GM13977 (cell line): ENCODE results near the gene LRRN4CL.
"Not testable (repeated sequence)": the region's sequence is repeated elsewhere in the genome, so short reads cannot be mapped to it uniquely, and the experiment has no call there.

ENCODE experiments used
- DNase-seq: peaks from one replicate; pipeline ENCODE4 v3.0.0; 2012; ENCODE audit warnings: low spot score
- in situ Hi-C: fragments of 300-500 bp; cut with MboI; formaldehyde crosslinking; loops from one replicate; pipeline ENCODE4 v1.12.0; 2022; ENCODE audit warnings: low sequenced_read_pairs, low pct_unique_long_range_greater_than_20kb, mixed read lengths, inconsistent platforms; ENCODE audit not compliant: unreplicated experiment
- TF ChIP-seq, protein P1 (sequence below): IDR thresholded peaks from 2 replicates; pipeline ENCODE4 v1.5.1; 2012; ENCODE audit warnings: mild to moderate bottlenecking, control low read depth; ENCODE audit not compliant: insufficient read depth; ENCODE audit errors: extremely low read depth, missing control alignments

LRRN4CL gene

GRCh38 chr11:62677156-62677555 lies 12.2 kb downstream of the LRRN4CL start:
- in situ Hi-C loops: no loop called here
- DNase-seq: no peak
- TF ChIP-seq, protein P1, sequence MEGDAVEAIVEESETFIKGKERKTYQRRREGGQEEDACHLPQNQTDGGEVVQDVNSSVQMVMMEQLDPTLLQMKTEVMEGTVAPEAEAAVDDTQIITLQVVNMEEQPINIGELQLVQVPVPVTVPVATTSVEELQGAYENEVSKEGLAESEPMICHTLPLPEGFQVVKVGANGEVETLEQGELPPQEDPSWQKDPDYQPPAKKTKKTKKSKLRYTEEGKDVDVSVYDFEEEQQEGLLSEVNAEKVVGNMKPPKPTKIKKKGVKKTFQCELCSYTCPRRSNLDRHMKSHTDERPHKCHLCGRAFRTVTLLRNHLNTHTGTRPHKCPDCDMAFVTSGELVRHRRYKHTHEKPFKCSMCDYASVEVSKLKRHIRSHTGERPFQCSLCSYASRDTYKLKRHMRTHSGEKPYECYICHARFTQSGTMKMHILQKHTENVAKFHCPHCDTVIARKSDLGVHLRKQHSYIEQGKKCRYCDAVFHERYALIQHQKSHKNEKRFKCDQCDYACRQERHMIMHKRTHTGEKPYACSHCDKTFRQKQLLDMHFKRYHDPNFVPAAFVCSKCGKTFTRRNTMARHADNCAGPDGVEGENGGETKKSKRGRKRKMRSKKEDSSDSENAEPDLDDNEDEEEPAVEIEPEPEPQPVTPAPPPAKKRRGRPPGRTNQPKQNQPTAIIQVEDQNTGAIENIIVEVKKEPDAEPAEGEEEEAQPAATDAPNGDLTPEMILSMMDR: no peak

GRCh38 chr11:62676698-62677097 lies 12.6 kb downstream of the LRRN4CL start:
- in situ Hi-C loops: no loop called here
- TF ChIP-seq, protein P1: no peak
- DNase-seq: no peak

DNA sequence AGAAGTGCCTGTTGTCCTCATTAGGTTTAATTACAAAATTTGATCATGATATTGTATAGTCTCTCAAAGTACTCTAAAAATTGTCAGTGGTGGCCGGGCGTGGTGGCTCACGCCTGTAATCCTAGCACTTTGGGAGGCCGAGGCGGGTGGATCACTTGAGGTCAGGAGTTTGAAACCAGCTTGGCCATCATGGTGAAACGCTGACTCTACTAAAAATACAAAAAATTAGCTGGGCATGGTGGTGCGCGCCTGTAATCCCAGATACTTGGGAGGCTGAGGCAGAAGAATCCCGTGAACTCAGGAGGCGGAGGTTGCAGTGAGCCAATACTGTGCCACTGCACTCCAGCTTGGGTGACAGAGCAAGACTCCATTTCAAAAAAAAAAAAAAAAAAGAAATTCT lies 13.9 kb downstream of the LRRN4CL start:
- in situ Hi-C loops, DNase-seq: not testable (repeated sequence)

GRCh38 chr11:62673196-62673525 lies 16.2 kb downstream of the LRRN4CL start:
- in situ Hi-C loops: no loop called here
- TF ChIP-seq, protein P1: no peak
- DNase-seq: no peak

DNA sequence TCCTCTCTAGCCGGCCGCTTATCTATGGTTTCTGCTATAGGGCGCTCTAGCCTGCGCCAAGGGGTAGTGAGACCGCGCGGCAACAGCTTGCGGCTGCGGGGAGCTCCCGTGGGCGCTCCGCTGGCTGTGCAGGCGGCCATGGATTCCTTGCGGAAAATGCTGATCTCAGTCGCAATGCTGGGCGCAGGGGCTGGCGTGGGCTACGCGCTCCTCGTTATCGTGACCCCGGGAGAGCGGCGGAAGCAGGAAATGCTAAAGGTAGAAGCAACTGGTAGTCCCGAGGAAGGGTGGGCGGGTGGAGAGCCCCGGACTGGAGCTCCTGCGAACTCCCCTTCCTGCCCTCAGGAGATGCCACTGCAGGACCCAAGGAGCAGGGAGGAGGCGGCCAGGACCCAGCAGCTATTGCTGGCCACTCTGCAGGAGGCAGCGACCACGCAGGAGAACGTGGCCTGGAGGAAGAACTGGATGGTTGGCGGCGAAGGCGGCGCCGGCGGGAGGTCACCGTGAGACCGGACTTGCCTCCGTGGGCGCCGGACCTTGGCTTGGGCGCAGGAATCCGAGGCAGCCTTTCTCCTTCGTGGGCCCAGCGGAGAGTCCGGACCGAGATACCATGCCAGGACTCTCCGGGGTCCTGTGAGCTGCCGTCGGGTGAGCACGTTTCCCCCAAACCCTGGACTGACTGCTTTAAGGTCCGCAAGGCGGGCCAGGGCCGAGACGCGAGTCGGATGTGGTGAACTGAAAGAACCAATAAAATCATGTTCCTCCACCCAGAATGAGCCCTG lies 17.5 kb downstream of the LRRN4CL start, which contains the start of the genes LBHD1 and UQCC3:
Gene LBHD1, minus strand, starts transcription at position 660 of the 782 bp plus-strand sequence. CDS start 2,236 bp downstream, outside the sequence.
Gene UQCC3, plus strand, starts transcription at position 66 of the 782 bp plus-strand sequence. Its CDS starts 73 bp downstream, at position 139.
- peak; percentile 88 for DNase-seq
- in situ Hi-C loops: no loop called here
- TF ChIP-seq, protein P1: no peak

GRCh38 chr11:62671236-62671607 lies 18.1 kb downstream of the LRRN4CL start:
- DNase-seq: no peak

More at GRCh38 chr11:62671236-62671607, 18.1 kb downstream of the LRRN4CL start:
- in situ Hi-C loops: no loop called here
- TF ChIP-seq, protein P1: no peak
